ENCODE results near the gene ARHGAP10.

- TF ChIP-seq MAX (IDR thresholded peaks at IDR 0.05) (no peak), EGR1 (IDR thresholded peaks at IDR 0.05) (no peak), USF1 (IDR thresholded peaks at IDR 0.05) (no peak)
Observed at GRCh38 chr4:148101235-148101634, 369.3 kb downstream of the ARHGAP10 start.
